WTC11 (cell line): Measurements from ENCODE around the gene BCL7C.

Experiments
- ATF2 ChIP-seq: sonication (generic); formaldehyde crosslinking; IDR thresholded peaks from 2 replicates; pipeline ENCODE4 v1.8.1; 2022; ENCODE audit warnings: low read depth, missing genetic modification reagents, borderline replicate concordance
- CREB1 ChIP-seq: sonication (generic); formaldehyde crosslinking; IDR thresholded peaks from 2 replicates; pipeline ENCODE4 v1.8.0; 2023; ENCODE audit warnings: mild to moderate bottlenecking, missing genetic modification reagents
- ERG ChIP-seq: fragments of 250-450 bp; sonication (Bioruptor Pico); IDR thresholded peaks from 2 replicates; pipeline ENCODE4 v1.8.0; 2021; ENCODE audit warnings: mild to moderate bottlenecking
- FOXK1 ChIP-seq: sonication (generic); formaldehyde crosslinking; IDR thresholded peaks from 2 replicates; pipeline ENCODE4 v1.8.0; 2022; ENCODE audit warnings: mild to moderate bottlenecking, moderate library complexity, missing genetic modification reagents
- JUN ChIP-seq: sonication (generic); formaldehyde crosslinking; IDR thresholded peaks from 2 replicates; pipeline ENCODE4 v1.8.0; 2023; ENCODE audit warnings: mild to moderate bottlenecking, missing genetic modification reagents
- NR3C1 ChIP-seq: sonication (generic); formaldehyde crosslinking; conservative IDR thresholded peaks from 2 replicates; pipeline ENCODE4 v1.8.1; 2023; ENCODE audit warnings: low read depth, mild to moderate bottlenecking, missing genetic modification reagents
- SMAD3 ChIP-seq: sonication (generic); formaldehyde crosslinking; IDR thresholded peaks from 2 replicates; pipeline ENCODE4 v1.8.0; 2022; ENCODE audit warnings: missing genetic modification reagents, mild to moderate bottlenecking, borderline replicate concordance
- SMAD4 ChIP-seq: sonication (generic); formaldehyde crosslinking; IDR thresholded peaks from 2 replicates; pipeline ENCODE4 v1.8.0; 2022; ENCODE audit warnings: mild to moderate bottlenecking, missing genetic modification reagents
- TEAD1 ChIP-seq: sonication (generic); formaldehyde crosslinking; IDR thresholded peaks from 2 replicates; pipeline ENCODE4 v1.8.0; 2022; ENCODE audit warnings: mild to moderate bottlenecking, missing genetic modification reagents
- ZNF232 ChIP-seq: sonication (generic); formaldehyde crosslinking; IDR thresholded peaks from 2 replicates; pipeline ENCODE4 v1.8.0; 2022; ENCODE audit warnings: mild to moderate bottlenecking, missing genetic modification reagents
- ZNF671 ChIP-seq: fragments of 250-450 bp; sonication (Bioruptor Pico); IDR thresholded peaks from 2 replicates; pipeline ENCODE4 v1.8.0; 2021; ENCODE audit warnings: mild to moderate bottlenecking
- TF ChIP-seq, protein P1 (sequence below): sonication (generic); formaldehyde crosslinking; IDR thresholded peaks from 2 replicates; pipeline ENCODE4 v1.8.1; 2022; ENCODE audit warnings: mild to moderate bottlenecking, missing genetic modification reagents, moderate library complexity, borderline replicate concordance
- TF ChIP-seq, protein P2 (sequence below): fragments of 200-600 bp; IDR thresholded peaks from 2 replicates; pipeline ENCODE4 v1.8.0; 2022; ENCODE audit warnings: antibody characterized with exemption

- TF ChIP-seq, protein P1, sequence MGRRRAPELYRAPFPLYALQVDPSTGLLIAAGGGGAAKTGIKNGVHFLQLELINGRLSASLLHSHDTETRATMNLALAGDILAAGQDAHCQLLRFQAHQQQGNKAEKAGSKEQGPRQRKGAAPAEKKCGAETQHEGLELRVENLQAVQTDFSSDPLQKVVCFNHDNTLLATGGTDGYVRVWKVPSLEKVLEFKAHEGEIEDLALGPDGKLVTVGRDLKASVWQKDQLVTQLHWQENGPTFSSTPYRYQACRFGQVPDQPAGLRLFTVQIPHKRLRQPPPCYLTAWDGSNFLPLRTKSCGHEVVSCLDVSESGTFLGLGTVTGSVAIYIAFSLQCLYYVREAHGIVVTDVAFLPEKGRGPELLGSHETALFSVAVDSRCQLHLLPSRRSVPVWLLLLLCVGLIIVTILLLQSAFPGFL (CRISPR knock-in tag) = no peak
- TF ChIP-seq ATF2 (CRISPR knock-in tag) (no peak), NR3C1 (no peak), ZNF671 (no peak), JUN (CRISPR knock-in tag) (no peak), SMAD4 (CRISPR knock-in tag) (no peak), CREB1 (CRISPR knock-in tag) (no peak), TEAD1 (CRISPR knock-in tag) (no peak), SMAD3 (no peak), ZNF232 (CRISPR knock-in tag) (no peak), ERG (CRISPR knock-in tag) (no peak), FOXK1 (CRISPR knock-in tag) (no peak)
- TF ChIP-seq, protein P2, sequence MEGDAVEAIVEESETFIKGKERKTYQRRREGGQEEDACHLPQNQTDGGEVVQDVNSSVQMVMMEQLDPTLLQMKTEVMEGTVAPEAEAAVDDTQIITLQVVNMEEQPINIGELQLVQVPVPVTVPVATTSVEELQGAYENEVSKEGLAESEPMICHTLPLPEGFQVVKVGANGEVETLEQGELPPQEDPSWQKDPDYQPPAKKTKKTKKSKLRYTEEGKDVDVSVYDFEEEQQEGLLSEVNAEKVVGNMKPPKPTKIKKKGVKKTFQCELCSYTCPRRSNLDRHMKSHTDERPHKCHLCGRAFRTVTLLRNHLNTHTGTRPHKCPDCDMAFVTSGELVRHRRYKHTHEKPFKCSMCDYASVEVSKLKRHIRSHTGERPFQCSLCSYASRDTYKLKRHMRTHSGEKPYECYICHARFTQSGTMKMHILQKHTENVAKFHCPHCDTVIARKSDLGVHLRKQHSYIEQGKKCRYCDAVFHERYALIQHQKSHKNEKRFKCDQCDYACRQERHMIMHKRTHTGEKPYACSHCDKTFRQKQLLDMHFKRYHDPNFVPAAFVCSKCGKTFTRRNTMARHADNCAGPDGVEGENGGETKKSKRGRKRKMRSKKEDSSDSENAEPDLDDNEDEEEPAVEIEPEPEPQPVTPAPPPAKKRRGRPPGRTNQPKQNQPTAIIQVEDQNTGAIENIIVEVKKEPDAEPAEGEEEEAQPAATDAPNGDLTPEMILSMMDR = no peak
These were observed 1.9 kb upstream of the BCL7C start for GRCh38 chr16:30895627-30896260.
